Ascending aorta (tissue), 2 donors: Measurements from ENCODE around the gene TRMT11. TPM values are rescaled to one million over a fixed set of nuclear protein-coding genes. Genes with fewer than 3 reads are reported as not detected.
"Not testable (repeated sequence)": the region's sequence is repeated elsewhere in the genome, so short reads cannot be mapped to it uniquely, and the experiment has no call there.

ENCODE experiments used
- DNase-seq, 2 donors: peaks; one replicate each; pipeline ENCODE4 v3.0.0-alpha.2; 2019; ENCODE audit warnings: low spot score in 2 of 2
- H3K27ac ChIP-seq, 2 donors: fragments of 200-600 bp; sonication (generic); one replicate each; pipeline ENCODE4 v1.5.1; 2016 to 2017; ENCODE audit warnings: mild to moderate bottlenecking in 1 of 2
- H3K27me3 ChIP-seq: fragments of 200-600 bp; sonication (generic); one replicate; pipeline ENCODE4 v1.5.1; 2017
- H3K36me3 ChIP-seq, 2 donors: fragments of 200-600 bp; sonication (generic); one replicate each; pipeline ENCODE4 v1.5.1; 2016
- H3K4me1 ChIP-seq, 2 donors: fragments of 200-600 bp; sonication (generic); one replicate each; pipeline ENCODE4 v1.5.1; 2016 to 2017; ENCODE audit warnings: mild to moderate bottlenecking in 1 of 2
- H3K4me3 ChIP-seq, 2 donors: fragments of 200-600 bp; sonication (generic); one replicate each; pipeline ENCODE4 v1.5.1; 2016 to 2017; ENCODE audit warnings: mild to moderate bottlenecking in 1 of 2
- H3K9me3 ChIP-seq, 2 donors: fragments of 200-600 bp; sonication (generic); one replicate each; pipeline ENCODE4 v1.5.1; 2016
- CTCF ChIP-seq, 3 experiments: fragments of 200-600 bp in 2 of 3; fragments of 450-650 bp in 1 of 3; sonication (generic) in 2 of 3; IDR thresholded peaks; one replicate each; pipeline ENCODE4 v1.5.1; 2016 to 2019; ENCODE audit warnings: antibody characterized with exemption in 3 of 3, mild to moderate bottlenecking in 1 of 3, moderate library complexity in 1 of 3
- intact Hi-C: fragments of 100-400 bp; cut with DNase I; formaldehyde crosslinking; loops from one replicate; pipeline ENCODE4 v1.15.1; 2023
- total RNA-seq: library from RNA; depleted of rRNA; stranded (reverse); fragments of >200 nt; gene quantifications from one replicate; pipeline ENCODE4 v1.1.0, GENCODE V29; 2016

Gene TRMT11
- total RNA-seq, 1 donor from 2014 or later = 44.6 TPM

- DNase-seq = no peak
- peaks cover 0 to 3% of the 10 kb centered on the region in 2 donors for H3K4me1 ChIP-seq
- intact Hi-C loops = no loop called here
- TF ChIP-seq CTCF (IDR thresholded peaks at IDR 0.05) = no peak
- H3K36me3 ChIP-seq = no peaks in the 10 kb centered on the region
- H3K27ac ChIP-seq = no peak overlapping the region
- no peaks in the 10 kb centered on the region for H3K27me3 ChIP-seq
- no peaks in the 10 kb centered on the region for H3K9me3 ChIP-seq
- H3K4me3 ChIP-seq = no peak overlapping the region
Observed at GRCh38 chr6:126055449-126055848, 69.1 kb downstream of the TRMT11 start.

GRCh38 chr6:126056355-126057004, 70.1 kb downstream of the TRMT11 start:
- DNase-seq = no peak
- peaks cover 0 to 3% of the 10 kb centered on the region in 2 donors for H3K4me1 ChIP-seq
- no peak overlapping the region for H3K27ac ChIP-seq
- no peaks in the 10 kb centered on the region for H3K36me3 ChIP-seq
- intact Hi-C loops = no loop called here
- H3K4me3 ChIP-seq = no peak overlapping the region
- no peaks in the 10 kb centered on the region for H3K27me3 ChIP-seq
- no peaks in the 10 kb centered on the region for H3K9me3 ChIP-seq
- no peak for TF ChIP-seq CTCF (IDR thresholded peaks at IDR 0.05)

GRCh38 chr6:126058085-126058484, 71.7 kb downstream of the TRMT11 start:
- H3K27me3 ChIP-seq, H3K9me3 ChIP-seq, DNase-seq, H3K4me1 ChIP-seq, H3K36me3 ChIP-seq, H3K4me3 ChIP-seq, intact Hi-C loops, H3K27ac ChIP-seq: not testable (repeated sequence)

GRCh38 chr6:126060400-126060799, 74.1 kb downstream of the TRMT11 start:
- Histone ChIP-seq H3K27me3 (no peaks in the 10 kb centered on the region), H3K27ac (peak overlapping the region in 1 of 2 donors; percentile 44), H3K36me3 (no peaks in the 10 kb centered on the region), H3K4me1 (peaks cover 0 to 3% of the 10 kb centered on the region in 2 donors), H3K4me3 (no peak overlapping the region), H3K9me3 (no peaks in the 10 kb centered on the region)
- TF ChIP-seq CTCF (IDR thresholded peaks at IDR 0.05) = no peak
- intact Hi-C loops = no loop called here
- no peak for DNase-seq

GRCh38 chr6:126063512-126064146, 77.3 kb downstream of the TRMT11 start:
- Histone ChIP-seq H3K27ac (no peak overlapping the region), H3K4me1 (peaks cover 0 to 3% of the 10 kb centered on the region in 2 donors), H3K9me3 (no peaks in the 10 kb centered on the region), H3K4me3 (no peak overlapping the region), H3K27me3 (no peaks in the 10 kb centered on the region), H3K36me3 (no peaks in the 10 kb centered on the region)
- intact Hi-C loops = no loop called here
- DNase-seq = no peak
- TF ChIP-seq CTCF (IDR thresholded peaks at IDR 0.05) = no peak

GRCh38 chr6:126064257-126064747, 78.0 kb downstream of the TRMT11 start:
- intact Hi-C loops = no loop called here
- H3K27ac ChIP-seq = no peak overlapping the region
- no peaks in the 10 kb centered on the region for H3K9me3 ChIP-seq

More at GRCh38 chr6:126064257-126064747, 78.0 kb downstream of the TRMT11 start:
- no peak for TF ChIP-seq CTCF (IDR thresholded peaks at IDR 0.05)
- H3K4me1 ChIP-seq = peaks cover 0 to 3% of the 10 kb centered on the region in 2 donors
- H3K4me3 ChIP-seq = no peak overlapping the region
- no peaks in the 10 kb centered on the region for H3K36me3 ChIP-seq
- no peak for DNase-seq
- no peaks in the 10 kb centered on the region for H3K27me3 ChIP-seq
